ENCODE data around the gene PITPNM3. TPM values are rescaled to one million over a fixed set of nuclear protein-coding genes. Genes with fewer than 3 reads are reported as not detected.
A peak's percentile ranks its signal among the peaks of the same experiment; 100 is the strongest.

The PITPNM3 gene
- total and polyA plus RNA-seq, 2 of the 13 experiments (the other 11 are each of a cell fraction or from before 2014, with no cell fraction given) = 0.13 to 0.29 TPM

DNA sequence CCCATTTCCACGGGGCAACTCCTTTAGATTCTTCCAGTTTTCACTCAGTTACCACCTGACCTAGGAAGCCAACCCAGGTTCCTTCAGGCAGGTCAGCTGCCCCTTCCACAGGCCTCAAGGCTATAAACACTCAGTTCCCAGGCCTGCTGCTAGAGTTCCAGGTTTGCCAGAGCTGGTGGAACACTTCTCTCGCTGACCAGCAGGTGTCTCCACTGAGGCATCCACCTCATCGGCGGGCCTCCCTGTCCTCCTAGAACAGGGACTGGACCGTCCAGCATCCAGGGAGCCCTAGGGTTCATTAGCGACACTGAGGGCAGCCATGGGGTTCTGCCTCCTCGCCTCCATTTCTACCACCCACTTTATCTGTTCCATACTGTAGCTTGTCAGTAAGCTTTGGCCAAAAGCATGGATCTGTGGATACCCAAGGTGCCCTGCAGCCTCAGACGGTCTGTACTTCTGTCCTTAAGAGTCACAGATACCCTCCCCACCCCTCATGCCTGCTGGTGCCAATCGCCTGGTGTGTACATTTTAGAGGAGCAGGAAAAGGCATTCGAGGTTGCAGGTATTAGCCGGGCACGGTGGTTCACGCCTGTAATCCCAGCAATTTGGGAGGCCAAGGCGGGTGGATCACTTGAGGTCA is 83.1 kb downstream of the PITPNM3 start (continued):
- TF ChIP-seq, protein P1, sequence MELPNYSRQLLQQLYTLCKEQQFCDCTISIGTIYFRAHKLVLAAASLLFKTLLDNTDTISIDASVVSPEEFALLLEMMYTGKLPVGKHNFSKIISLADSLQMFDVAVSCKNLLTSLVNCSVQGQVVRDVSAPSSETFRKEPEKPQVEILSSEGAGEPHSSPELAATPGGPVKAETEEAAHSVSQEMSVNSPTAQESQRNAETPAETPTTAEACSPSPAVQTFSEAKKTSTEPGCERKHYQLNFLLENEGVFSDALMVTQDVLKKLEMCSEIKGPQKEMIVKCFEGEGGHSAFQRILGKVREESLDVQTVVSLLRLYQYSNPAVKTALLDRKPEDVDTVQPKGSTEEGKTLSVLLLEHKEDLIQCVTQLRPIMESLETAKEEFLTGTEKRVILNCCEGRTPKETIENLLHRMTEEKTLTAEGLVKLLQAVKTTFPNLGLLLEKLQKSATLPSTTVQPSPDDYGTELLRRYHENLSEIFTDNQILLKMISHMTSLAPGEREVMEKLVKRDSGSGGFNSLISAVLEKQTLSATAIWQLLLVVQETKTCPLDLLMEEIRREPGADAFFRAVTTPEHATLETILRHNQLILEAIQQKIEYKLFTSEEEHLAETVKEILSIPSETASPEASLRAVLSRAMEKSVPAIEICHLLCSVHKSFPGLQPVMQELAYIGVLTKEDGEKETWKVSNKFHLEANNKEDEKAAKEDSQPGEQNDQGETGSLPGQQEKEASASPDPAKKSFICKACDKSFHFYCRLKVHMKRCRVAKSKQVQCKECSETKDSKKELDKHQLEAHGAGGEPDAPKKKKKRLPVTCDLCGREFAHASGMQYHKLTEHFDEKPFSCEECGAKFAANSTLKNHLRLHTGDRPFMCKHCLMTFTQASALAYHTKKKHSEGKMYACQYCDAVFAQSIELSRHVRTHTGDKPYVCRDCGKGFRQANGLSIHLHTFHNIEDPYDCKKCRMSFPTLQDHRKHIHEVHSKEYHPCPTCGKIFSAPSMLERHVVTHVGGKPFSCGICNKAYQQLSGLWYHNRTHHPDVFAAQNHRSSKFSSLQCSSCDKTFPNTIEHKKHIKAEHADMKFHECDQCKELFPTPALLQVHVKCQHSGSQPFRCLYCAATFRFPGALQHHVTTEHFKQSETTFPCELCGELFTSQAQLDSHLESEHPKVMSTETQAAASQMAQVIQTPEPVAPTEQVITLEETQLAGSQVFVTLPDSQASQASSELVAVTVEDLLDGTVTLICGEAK (IDR thresholded peaks at IDR 0.05) = no peak
- TF ChIP-seq, protein P1 (CRISPR knock-in tag; IDR thresholded peaks at IDR 0.05) = no peak; the same call in 1 of the 2 replicates
- peak; percentile 37; the same call in 1 of the 2 replicates for TF ChIP-seq ZNF788 (CRISPR knock-in tag; IDR thresholded peaks at IDR 0.05; ENCODE audit: borderline replicate concordance)
- TF ChIP-seq ZUFSP (CRISPR knock-in tag; IDR thresholded peaks at IDR 0.05; ENCODE audit: borderline replicate concordance) = no peak
- TF ChIP-seq ZNF674 (CRISPR knock-in tag; IDR thresholded peaks at IDR 0.05; ENCODE audit: low read depth) = 0 out of 2 replicates have a peak, but pooled peaks have one; percentile 53
- TF ChIP-seq ZNF737 (CRISPR knock-in tag; IDR thresholded peaks at IDR 0.05; ENCODE audit: borderline replicate concordance) = no peak
- peak; percentile 89 for TF ChIP-seq SMC3 (IDR thresholded peaks at IDR 0.05; ENCODE audit: low read length)
- peak; percentile 32 for TF ChIP-seq TEAD3 (CRISPR knock-in tag; optimal IDR thresholded peaks at IDR 0.05; ENCODE audit: borderline replicate concordance)
- no peak for TF ChIP-seq LCORL (IDR thresholded peaks at IDR 0.05)
- TF ChIP-seq LCORL (CRISPR knock-in tag; IDR thresholded peaks at IDR 0.05) = 0 out of 2 replicates have a peak, but pooled peaks have one; percentile 43
- TF ChIP-seq ELF1 (CRISPR knock-in tag; IDR thresholded peaks at IDR 0.05) = 0 out of 2 replicates have a peak, but pooled peaks have one; percentile 10
- 0 out of 2 replicates have a peak, but pooled peaks have one; percentile 7 for TF ChIP-seq BHLHE40 (IDR thresholded peaks at IDR 0.05; ENCODE audit: low read length)
- TF ChIP-seq ZKSCAN5 (CRISPR knock-in tag; IDR thresholded peaks at IDR 0.05) = no peak
- TF ChIP-seq ZBTB21 (CRISPR knock-in tag; IDR thresholded peaks at IDR 0.05) = no peak
- TF ChIP-seq, protein P2, sequence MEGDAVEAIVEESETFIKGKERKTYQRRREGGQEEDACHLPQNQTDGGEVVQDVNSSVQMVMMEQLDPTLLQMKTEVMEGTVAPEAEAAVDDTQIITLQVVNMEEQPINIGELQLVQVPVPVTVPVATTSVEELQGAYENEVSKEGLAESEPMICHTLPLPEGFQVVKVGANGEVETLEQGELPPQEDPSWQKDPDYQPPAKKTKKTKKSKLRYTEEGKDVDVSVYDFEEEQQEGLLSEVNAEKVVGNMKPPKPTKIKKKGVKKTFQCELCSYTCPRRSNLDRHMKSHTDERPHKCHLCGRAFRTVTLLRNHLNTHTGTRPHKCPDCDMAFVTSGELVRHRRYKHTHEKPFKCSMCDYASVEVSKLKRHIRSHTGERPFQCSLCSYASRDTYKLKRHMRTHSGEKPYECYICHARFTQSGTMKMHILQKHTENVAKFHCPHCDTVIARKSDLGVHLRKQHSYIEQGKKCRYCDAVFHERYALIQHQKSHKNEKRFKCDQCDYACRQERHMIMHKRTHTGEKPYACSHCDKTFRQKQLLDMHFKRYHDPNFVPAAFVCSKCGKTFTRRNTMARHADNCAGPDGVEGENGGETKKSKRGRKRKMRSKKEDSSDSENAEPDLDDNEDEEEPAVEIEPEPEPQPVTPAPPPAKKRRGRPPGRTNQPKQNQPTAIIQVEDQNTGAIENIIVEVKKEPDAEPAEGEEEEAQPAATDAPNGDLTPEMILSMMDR (CRISPR knock-in tag; IDR thresholded peaks at IDR 0.05) = peak; percentile 95
- TF ChIP-seq RAD21 (CRISPR knock-in tag; IDR thresholded peaks at IDR 0.05) = peak; percentile 77
- no peak for TF ChIP-seq CREM (IDR thresholded peaks at IDR 0.05)
- TF ChIP-seq CREM (CRISPR knock-in tag; IDR thresholded peaks at IDR 0.05) = no peak
- TF ChIP-seq, protein P3, sequence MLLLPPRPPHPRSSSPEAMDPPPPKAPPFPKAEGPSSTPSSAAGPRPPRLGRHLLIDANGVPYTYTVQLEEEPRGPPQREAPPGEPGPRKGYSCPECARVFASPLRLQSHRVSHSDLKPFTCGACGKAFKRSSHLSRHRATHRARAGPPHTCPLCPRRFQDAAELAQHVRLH (CRISPR knock-in tag; IDR thresholded peaks at IDR 0.05; ENCODE audit: borderline replicate concordance, low read depth) = peak; percentile 59; the same call in 1 of the 2 replicates

Measured in HepG2 (cell line).